OCI-LY3 (cell line): Measurements from ENCODE around the gene MS4A18.

Experiments used
- H2AFZ ChIP-seq: fragments of 200-600, 300-600 bp; shearing (Covaris generic); 2 replicates; pipeline ENCODE4 v1.6.0; 2014; ENCODE audit warnings: antibody characterized with exemption, low read depth, low read length
- H3K27ac ChIP-seq: fragments of 200-600, 300-600 bp; sonication (generic); 2 replicates; pipeline ENCODE4 v1.5.1; 2014; ENCODE audit warnings: mild to moderate bottlenecking, low read length, moderate library complexity, mixed read lengths
- H3K27me3 ChIP-seq: fragments of 200-600, 300-600 bp; sonication (generic); 2 replicates; pipeline ENCODE4 v1.6.1; 2014; ENCODE audit warnings: low read depth, low read length, mixed read lengths
- H3K36me3 ChIP-seq: fragments of 200-600, 300-600 bp; sonication (generic); replicated peaks from 2 replicates; pipeline ENCODE3; 2014; ENCODE audit warnings: low read depth, low read length, mixed read lengths
- H3K4me1 ChIP-seq: fragments of 300-600, 200-600 bp; sonication (generic); 2 replicates; pipeline ENCODE4 v1.6.1; 2014; ENCODE audit warnings: low read length, mixed read lengths
- H3K4me2 ChIP-seq: fragments of 200-600, 300-600 bp; sonication (generic); 2 replicates; pipeline ENCODE4 v1.6.1; 2014; ENCODE audit warnings: low read length, mixed read lengths
- H3K4me3 ChIP-seq: fragments of 300-600, 200-600 bp; sonication (generic); 2 replicates; pipeline ENCODE4 v1.5.1; 2014; ENCODE audit warnings: antibody characterized with exemption, mild to moderate bottlenecking, low read length, moderate library complexity
- H3K79me2 ChIP-seq: fragments of 300-600, 200-600 bp; shearing (Covaris generic); 2 replicates; pipeline ENCODE4 v1.6.1; 2014; ENCODE audit warnings: mild to moderate bottlenecking, low read length, mixed read lengths
- H3K9ac ChIP-seq: fragments of 300-600, 200-600 bp; shearing (Covaris generic); 2 replicates; pipeline ENCODE4 v1.6.0; 2014; ENCODE audit warnings: mild to moderate bottlenecking, low read length, moderate library complexity
- H3K9me3 ChIP-seq: fragments of 200-600, 300-600 bp; shearing (Covaris generic); 2 replicates; pipeline ENCODE4 v1.6.1; 2014; ENCODE audit warnings: low read length, mixed read lengths; ENCODE audit not compliant: insufficient read depth
- H4K20me1 ChIP-seq: fragments of 200-600, 300-600 bp; sonication (generic); 2 replicates; pipeline ENCODE4 v1.6.1; 2016; ENCODE audit warnings: low read length, mixed read lengths; ENCODE audit not compliant: insufficient read depth
- CTCF ChIP-seq: fragments of 200-600, 300-600 bp; sonication (generic); IDR thresholded peaks from 2 replicates; pipeline ENCODE4 v1.5.1; 2014; ENCODE audit warnings: antibody characterized with exemption, low read length, low read depth
- EZH2phosphoT487 ChIP-seq: fragments of 200-600 bp; shearing (Covaris generic); IDR thresholded peaks from 2 replicates; pipeline ENCODE4 v1.6.1; 2018; ENCODE audit warnings: antibody characterized with exemption, mixed run types, low read depth

The MS4A18 gene

DNA sequence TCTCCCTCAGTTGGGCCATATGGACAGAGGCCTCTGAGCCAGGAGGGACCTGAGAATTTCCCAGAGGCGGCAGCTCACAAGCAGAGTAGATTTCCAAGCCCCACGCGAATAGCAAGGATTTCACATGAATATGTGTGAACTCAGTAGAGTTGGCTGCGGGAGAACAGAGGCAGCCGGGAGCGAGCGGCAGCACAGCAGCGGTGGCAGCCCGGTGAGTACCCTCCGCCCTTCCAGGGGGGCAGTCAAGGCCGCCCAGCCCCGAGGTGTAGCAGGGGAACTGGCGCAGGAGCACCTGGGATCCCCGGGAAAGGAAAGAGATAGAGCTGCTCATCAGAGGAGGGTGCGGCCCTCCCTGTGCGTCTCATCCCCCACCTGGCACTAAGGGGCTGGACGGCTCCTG, 23.7 kb downstream of the MS4A18 start:
- Histone ChIP-seq H3K79me2 (no peaks in the 10 kb centered on the region), H3K9me3 (no peaks in the 10 kb centered on the region), H4K20me1 (no peaks in the 10 kb centered on the region), H3K27me3 (peaks cover 47% of the 10 kb centered on the region; the same call in 1 of the 2 replicates), H3K4me2 (peak overlapping the region; percentile 70), H3K9ac (no peak overlapping the region), H2AFZ (no peak overlapping the region), H3K36me3 (no peaks in the 10 kb centered on the region), H3K4me1 (peaks cover 12% of the 10 kb centered on the region), H3K4me3 (no peak overlapping the region), H3K27ac (no peak overlapping the region)
- no peak for TF ChIP-seq EZH2phosphoT487

GRCh38 chr11:60748821-60749220, 24.3 kb downstream of the MS4A18 start:
- no peak overlapping the region for H3K27ac ChIP-seq
- TF ChIP-seq CTCF: no peak
- H3K36me3 ChIP-seq: no peaks in the 10 kb centered on the region

DNA sequence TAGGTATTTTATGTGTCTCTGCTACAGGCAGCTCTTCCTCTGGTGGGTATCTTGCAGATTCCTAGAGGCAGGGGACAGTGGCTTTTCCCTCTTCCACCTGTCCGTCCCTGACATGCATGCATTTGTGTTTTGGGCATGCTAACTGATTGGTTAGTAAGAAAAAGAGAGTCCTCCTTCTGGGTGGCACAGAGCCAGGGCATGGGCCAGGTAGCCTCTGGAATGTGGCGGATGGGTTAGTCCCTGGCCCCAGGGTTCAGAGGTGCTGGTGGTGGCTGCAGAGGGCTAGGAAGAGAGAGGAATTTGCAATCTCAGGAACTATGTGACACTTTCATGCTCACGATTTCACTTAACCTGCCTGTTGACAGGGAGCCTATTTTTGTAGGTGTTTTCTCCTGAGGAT, 26.4 kb downstream of the MS4A18 start:
- Histone ChIP-seq H2AFZ (no peak overlapping the region), H3K36me3 (no peaks in the 10 kb centered on the region), H3K27ac (no peak overlapping the region), H3K9me3 (no peaks in the 10 kb centered on the region), H4K20me1 (no peaks in the 10 kb centered on the region), H3K4me3 (no peak overlapping the region), H3K79me2 (no peaks in the 10 kb centered on the region), H3K27me3 (peaks cover 36% of the 10 kb centered on the region; the same call in 1 of the 2 replicates), H3K4me1 (peaks cover 12% of the 10 kb centered on the region), H3K9ac (no peak overlapping the region), H3K4me2 (no peak overlapping the region)
- TF ChIP-seq CTCF: no peak
- no peak for TF ChIP-seq EZH2phosphoT487

More at GRCh38 chr11:60748821-60749220, 24.3 kb downstream of the MS4A18 start:
- Histone ChIP-seq H4K20me1 (no peaks in the 10 kb centered on the region), H3K4me1 (peaks cover 12% of the 10 kb centered on the region), H3K27me3 (peaks cover 52% of the 10 kb centered on the region; the same call in 1 of the 2 replicates), H3K9ac (no peak overlapping the region), H3K79me2 (no peaks in the 10 kb centered on the region), H3K9me3 (no peaks in the 10 kb centered on the region), H3K4me3 (peak overlapping the region; percentile 31; the same call in 1 of the 2 replicates), H2AFZ (peak overlapping the region; percentile 65; the same call in 1 of the 2 replicates), H3K4me2 (peak overlapping the region; percentile 70)

DNA sequence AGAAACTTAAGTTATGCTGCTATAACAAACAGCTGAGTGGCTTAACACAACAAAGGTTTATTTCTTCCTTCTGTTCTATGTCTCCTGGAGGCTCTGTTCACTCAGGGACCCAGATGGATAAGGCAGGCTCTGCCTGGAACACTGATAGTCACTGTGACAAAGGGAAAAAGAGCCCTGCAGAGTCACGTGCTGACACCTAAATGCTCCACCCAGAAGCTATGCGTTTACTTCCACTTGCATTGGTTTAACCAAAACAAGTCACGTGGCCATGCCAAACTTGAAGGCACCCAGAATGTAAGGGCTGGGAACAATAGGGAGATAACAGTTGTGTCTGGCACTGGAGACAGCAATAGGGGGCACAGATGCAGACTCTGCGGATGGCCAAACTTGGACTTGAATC, 28.8 kb downstream of the MS4A18 start:
- Histone ChIP-seq H2AFZ (no peak overlapping the region), H3K27ac (no peak overlapping the region), H3K27me3 (peaks cover 39% of the 10 kb centered on the region; the same call in 1 of the 2 replicates), H3K4me1 (peaks cover 21% of the 10 kb centered on the region), H3K79me2 (no peaks in the 10 kb centered on the region), H3K9ac (no peak overlapping the region), H3K4me3 (no peak overlapping the region), H4K20me1 (no peaks in the 10 kb centered on the region), H3K4me2 (no peak overlapping the region), H3K9me3 (no peaks in the 10 kb centered on the region), H3K36me3 (no peaks in the 10 kb centered on the region)
- TF ChIP-seq EZH2phosphoT487 (no peak), CTCF (no peak)
